AG04449 (cell line): ENCODE measurements around the gene WDFY4.

Experiments used
- CTCF ChIA-PET: fragments of 350-600 bp; formaldehyde crosslinking; extraction: SDS; loops from one replicate; lab custom pipeline; 2021; ENCODE audit warnings: antibody characterized with exemption; lab: Yijun Ruan, JAX
- POLR2A ChIA-PET: fragments of 400-600, 350-600 bp; formaldehyde crosslinking; extraction: SDS; loops from one replicate; lab custom pipeline; 2020; ENCODE audit warnings: antibody characterized with exemption, inconsistent platforms; lab: Yijun Ruan, JAX
- DNase-seq: peaks from one replicate; pipeline ENCODE4 v3.0.0-alpha.2; 2010; ENCODE audit warnings: low read depth, low spot score
- H3K4me3 ChIP-seq: 2 replicates; pipeline ENCODE4 v1.5.1; 2011; ENCODE audit warnings: low read depth, mild to moderate bottlenecking, control low read depth, low read length
- CTCF ChIP-seq: IDR thresholded peaks from one replicate; pipeline ENCODE4 v1.5.1; 2011; ENCODE audit warnings: mild to moderate bottlenecking, moderate library complexity, low read length, control low read depth, inconsistent platforms; ENCODE audit not compliant: insufficient read depth; ENCODE audit errors: missing control alignments

WDFY4 gene

GRCh38 chr10:48691812-48692528, 7.3 kb downstream of the WDFY4 start:
- TF ChIP-seq CTCF = no peak
- POLR2A ChIA-PET = no interaction called here
- H3K4me3 ChIP-seq = no peak overlapping the region
- DNase-seq = no peak
- CTCF ChIA-PET = no interaction called here

DNA sequence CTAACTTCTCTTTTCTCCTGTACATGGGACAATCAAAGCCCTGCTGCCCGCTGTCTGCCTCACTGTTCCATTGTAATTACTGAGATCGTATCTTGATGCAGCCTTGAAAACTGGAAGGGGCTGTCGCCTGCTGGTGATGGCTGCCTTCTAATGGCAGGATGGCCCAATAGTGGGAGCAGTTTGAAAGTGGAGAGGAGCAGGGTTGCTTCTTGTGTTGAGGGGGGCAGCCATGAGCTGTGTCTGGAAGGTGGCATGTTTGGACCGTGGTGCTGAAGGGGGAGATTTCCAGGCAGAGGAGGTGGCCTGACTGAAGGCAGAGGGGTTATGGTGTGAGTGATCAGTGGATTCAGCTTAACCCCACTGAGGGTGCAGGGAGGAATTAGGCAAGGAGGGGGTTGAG, 8.1 kb downstream of the WDFY4 start:
- POLR2A ChIA-PET = no interaction called here
- no peak overlapping the region for H3K4me3 ChIP-seq
- CTCF ChIA-PET = no interaction called here
- TF ChIP-seq CTCF = no peak
- no peak for DNase-seq

DNA sequence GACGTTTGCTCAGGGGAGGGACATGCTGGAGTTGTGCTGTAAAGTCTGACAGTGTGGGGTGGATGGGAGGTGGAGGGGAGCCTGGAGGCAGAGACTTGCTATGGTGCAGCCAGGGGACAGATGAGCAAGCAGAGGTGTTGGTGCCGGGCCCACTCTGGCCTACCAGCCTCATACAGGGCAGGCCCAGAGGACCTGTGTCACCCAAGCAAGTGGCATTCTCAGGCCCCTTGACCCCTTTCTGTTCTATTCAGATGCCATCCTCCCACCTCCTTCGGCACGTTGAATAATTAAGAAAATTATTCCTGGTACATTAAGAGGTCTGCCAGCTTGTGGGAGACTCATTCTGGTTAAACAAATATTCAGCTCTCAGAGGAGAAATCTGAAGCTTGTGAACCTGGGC, 8.5 kb downstream of the WDFY4 start:
- no peak for DNase-seq
- no peak overlapping the region for H3K4me3 ChIP-seq
- CTCF ChIA-PET = no interaction called here
- POLR2A ChIA-PET = no interaction called here
- TF ChIP-seq CTCF = no peak

GRCh38 chr10:48694371-48695030, 9.8 kb downstream of the WDFY4 start:
- no peak overlapping the region for H3K4me3 ChIP-seq
- POLR2A ChIA-PET = no interaction called here
- CTCF ChIA-PET = no interaction called here
- TF ChIP-seq CTCF = no peak
- no peak for DNase-seq

DNA sequence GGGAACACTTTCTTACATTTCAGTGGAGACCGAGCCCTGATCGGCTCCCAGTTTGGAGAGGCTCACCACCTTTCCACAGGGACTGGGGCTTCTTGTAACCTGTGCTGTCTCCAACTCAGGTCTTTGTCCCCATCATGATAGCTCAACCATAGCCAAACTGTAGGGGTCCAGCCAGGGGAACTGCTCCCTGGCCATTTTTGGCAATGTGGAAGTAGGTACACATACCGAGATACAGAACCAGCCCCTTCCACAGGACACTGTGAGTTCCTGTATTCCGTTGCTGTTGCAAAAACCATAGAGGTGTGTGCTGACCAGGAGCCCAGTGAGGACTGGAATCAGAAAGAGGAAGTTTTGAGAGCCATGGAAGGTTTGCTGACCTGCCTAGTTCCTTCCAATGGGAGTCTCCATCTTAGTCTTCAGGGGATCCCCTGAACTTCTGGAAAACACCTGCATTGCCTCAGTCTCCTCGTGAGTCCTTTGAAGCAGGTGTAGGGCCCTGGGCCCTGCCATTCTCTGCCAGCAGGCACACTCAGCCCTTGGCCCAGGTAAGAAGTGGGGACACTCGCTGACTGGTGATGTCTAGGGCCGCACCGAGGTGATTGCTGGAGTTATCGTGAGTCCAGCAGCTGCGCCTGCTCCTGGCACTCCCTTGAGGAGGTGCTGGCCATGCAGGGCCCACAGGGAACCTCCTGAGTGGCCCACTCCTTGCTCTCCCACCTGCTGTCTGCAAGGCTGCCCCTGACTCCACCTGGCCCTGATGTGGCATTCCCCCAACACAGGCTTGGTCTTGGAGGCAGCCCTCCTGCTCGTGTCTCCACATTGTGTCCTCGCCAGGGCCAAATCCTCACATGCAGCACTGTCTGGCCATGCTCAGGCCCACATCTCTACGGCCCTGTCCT, 11.2 kb downstream of the WDFY4 start:
- ChIA-PET CTCF (no interaction called here), POLR2A (no interaction called here)
- TF ChIP-seq CTCF = no peak
- DNase-seq = no peak
- H3K4me3 ChIP-seq = no peak overlapping the region

GRCh38 chr10:48696535-48696873, 11.8 kb downstream of the WDFY4 start:
- CTCF ChIA-PET = no interaction called here

More at GRCh38 chr10:48696535-48696873, 11.8 kb downstream of the WDFY4 start:
- H3K4me3 ChIP-seq = no peak overlapping the region
- DNase-seq = no peak
- POLR2A ChIA-PET = no interaction called here
- TF ChIP-seq CTCF = no peak
